ENCODE results near the gene CPSF4. TPM values are rescaled to one million over a fixed set of nuclear protein-coding genes. Genes with fewer than 3 reads are reported as not detected.
"Not testable (repeated sequence)": the region's sequence is repeated elsewhere in the genome, so short reads cannot be mapped to it uniquely, and the experiment has no call there.

Gene CPSF4
- total RNA-seq, 1 donor from 2014 or later: 38.0 TPM

DNA sequence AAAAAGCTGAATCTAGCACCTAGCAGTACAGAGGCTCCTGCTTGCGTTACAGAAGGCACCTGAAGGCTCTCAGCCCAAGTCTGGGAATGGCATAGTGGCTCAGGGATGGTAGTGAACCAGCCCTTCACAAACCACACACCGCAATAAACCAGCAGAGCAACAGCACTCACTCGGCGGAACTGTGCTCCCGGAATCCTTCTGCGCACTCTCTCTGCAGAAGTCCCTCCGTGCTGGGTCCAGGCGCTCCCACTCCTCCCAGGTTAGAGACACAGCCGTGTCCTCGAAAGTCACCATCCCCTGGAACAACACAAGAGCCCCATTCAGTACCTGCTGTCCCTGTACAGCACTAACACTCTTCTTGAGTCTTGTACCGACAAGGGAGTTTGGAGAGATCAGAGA, 59.8 kb downstream of the CPSF4 start:
- Histone ChIP-seq H3K9me3 (peaks cover 10 to 16% of the 10 kb centered on the region in 2 donors), H3K4me3 (peak overlapping the region; percentile 78 to 81), H3K27me3 (no peaks in the 10 kb centered on the region), H3K27ac (no peak overlapping the region), H3K36me3 (peaks cover 26 to 47% of the 10 kb centered on the region in 2 donors), H3K4me1 (peaks cover 14 to 30% of the 10 kb centered on the region in 2 donors)
- intact Hi-C loops (cut with DNase I): no loop called here
- TF ChIP-seq, protein P1, sequence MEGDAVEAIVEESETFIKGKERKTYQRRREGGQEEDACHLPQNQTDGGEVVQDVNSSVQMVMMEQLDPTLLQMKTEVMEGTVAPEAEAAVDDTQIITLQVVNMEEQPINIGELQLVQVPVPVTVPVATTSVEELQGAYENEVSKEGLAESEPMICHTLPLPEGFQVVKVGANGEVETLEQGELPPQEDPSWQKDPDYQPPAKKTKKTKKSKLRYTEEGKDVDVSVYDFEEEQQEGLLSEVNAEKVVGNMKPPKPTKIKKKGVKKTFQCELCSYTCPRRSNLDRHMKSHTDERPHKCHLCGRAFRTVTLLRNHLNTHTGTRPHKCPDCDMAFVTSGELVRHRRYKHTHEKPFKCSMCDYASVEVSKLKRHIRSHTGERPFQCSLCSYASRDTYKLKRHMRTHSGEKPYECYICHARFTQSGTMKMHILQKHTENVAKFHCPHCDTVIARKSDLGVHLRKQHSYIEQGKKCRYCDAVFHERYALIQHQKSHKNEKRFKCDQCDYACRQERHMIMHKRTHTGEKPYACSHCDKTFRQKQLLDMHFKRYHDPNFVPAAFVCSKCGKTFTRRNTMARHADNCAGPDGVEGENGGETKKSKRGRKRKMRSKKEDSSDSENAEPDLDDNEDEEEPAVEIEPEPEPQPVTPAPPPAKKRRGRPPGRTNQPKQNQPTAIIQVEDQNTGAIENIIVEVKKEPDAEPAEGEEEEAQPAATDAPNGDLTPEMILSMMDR (IDR thresholded peaks at IDR 0.05): no peak
- DNase-seq (ENCODE audit: low spot score in 2 of 2): no peak

DNA sequence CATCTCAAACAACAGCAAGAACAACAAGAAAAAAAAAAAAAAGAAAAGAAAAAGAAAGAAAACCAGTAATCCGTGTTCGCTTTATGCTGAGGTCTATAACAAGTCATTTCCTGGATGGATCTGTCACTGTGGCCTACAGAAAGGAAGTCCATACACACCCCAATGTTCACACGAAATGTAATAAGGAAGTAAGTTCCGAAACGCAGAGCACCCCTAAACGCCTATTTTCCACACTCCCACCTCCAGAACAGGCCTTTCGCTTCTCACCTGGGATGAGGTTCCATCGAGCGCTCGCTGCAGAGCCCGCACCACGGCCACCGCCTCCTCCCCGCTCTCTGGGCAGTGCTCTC, 60.6 kb downstream of the CPSF4 start:
- Histone ChIP-seq H3K36me3 (peaks cover 18 to 39% of the 10 kb centered on the region in 2 donors), H3K4me3 (peak overlapping the region; percentile 78 to 81), H3K27ac (peak overlapping the region; percentile 91 to 97), H3K9me3 (peaks cover 2 to 9% of the 10 kb centered on the region in 2 donors), H3K4me1 (peaks cover 14 to 30% of the 10 kb centered on the region in 2 donors), H3K27me3 (no peaks in the 10 kb centered on the region)
- no peak for DNase-seq (ENCODE audit: low spot score in 2 of 2)
- TF ChIP-seq, protein P1 (IDR thresholded peaks at IDR 0.05): no peak
- intact Hi-C loops (cut with DNase I): loop anchor here (1.0 kb wide), 1 partner anchor 27 kb away; the partner anchor contains the start of gene ZNF789

DNA sequence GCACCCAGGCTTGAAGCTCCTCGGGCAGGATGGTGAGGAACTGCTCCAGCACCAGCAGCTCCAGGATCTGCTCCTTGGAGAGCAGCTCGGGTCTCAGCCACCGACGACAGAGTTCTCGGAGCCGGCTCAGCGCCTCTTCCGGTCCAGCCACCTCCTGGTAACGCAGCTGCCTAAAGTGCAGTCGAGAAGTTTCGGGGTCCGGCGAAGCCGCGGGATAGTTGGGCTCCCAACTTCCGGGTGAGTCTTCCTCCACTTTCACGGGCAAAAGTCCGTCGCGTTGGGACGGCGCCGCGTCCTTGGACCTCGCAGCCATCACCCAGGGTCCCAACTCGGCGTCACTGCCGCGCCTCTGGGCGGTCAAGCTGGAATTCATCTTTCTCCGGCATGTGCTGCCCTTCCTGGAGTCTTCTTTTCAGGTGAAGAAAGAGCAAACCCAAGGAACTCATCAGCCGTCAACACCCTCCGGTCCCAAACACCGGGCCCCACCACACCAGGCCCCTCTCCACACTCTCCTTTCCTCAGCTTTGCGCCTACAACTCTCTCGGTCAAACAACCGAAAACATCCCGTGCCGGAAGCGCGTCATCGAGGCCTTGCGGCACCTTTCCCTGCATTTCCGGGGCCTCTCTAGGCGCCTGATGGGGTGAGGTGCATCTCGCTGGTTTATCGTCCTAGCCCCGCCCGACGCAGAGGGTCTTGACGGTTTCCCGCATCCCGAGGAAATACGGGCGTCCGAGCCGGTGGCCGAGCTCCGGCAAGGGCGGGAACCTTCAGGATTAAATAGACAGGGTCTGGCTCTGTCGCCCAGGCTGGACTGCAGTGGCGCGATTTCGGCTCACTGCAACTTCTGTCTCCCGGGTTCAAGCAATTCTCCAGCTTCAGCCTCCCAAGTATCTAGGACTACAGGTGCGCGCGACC, 61.2 kb downstream of the CPSF4 start, which contains the start of gene ZNF394:
Gene ZNF394, minus strand, starts transcription at position 561 of the 916 bp plus-strand sequence. Its CDS starts 188 bp downstream, at position 373.
- intact Hi-C loops (cut with DNase I): loop anchor here (1.0 to 10.0 kb wide), 3 partner anchors 28 to 1215 kb away; partner anchors contain the start of genes BRI3, ZNF789 and ZSCAN25
- no peaks in the 10 kb centered on the region for H3K27me3 ChIP-seq
- peaks cover 12 to 32% of the 10 kb centered on the region in 2 donors for H3K36me3 ChIP-seq
- peak within 1 kb of the TSS; percentile 78 to 81 for H3K4me3 ChIP-seq
- H3K4me1 ChIP-seq: peaks cover 14 to 30% of the 10 kb centered on the region in 2 donors
- H3K9me3 ChIP-seq: peaks cover 0 to 2% of the 10 kb centered on the region in 2 donors
- DNase-seq (ENCODE audit: low spot score in 2 of 2): peak; percentile 39 to 95
- H3K27ac ChIP-seq: peak within 1 kb of the TSS; percentile 91 to 97
- TF ChIP-seq, protein P1 (IDR thresholded peaks at IDR 0.05): no peak

DNA sequence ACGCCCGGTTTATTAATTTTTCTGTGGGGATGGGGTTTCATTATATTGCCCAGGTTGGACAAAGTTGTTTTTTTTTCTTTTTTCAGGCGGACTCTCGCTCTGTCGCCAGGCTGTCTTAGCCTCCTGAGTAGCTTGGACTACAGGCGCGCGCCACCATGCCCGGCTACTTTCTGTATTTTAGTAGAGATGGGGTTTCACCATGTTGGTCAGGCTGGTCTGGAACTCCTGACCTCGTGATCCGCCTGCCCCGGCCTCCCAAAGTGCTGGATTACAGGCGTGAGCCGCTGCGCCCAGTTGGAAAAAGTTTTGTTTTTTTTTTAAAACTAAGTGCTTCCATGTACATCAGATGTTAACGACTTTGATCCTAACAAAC, 61.9 kb downstream of the CPSF4 start:
- H3K4me1 ChIP-seq: peaks cover 14 to 33% of the 10 kb centered on the region in 2 donors
- DNase-seq (ENCODE audit: low spot score in 2 of 2): no peak

DNA sequence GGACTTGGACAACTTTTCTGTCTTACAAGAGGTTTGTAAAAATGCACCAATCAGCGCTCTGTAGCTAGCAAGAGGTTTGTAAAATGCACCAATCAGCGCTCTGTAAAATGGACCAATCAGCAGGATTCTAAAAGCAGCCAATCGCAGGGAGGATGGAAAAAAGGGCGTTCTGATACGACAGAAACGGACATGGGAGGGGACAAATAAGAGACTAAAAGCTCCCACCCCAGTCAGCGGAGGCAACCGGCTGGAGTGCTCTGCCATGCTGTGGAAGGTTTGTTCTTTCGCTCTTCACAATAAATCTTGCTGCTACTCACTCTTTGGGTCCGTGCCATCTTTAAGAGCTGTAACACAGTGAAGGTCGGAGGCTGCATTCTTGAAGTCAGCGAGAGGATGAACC, 62.5 kb downstream of the CPSF4 start:
- peak overlapping the region in 1 of 2 donors; percentile 78 for H3K4me3 ChIP-seq
- not testable (repeated sequence) for H3K27ac ChIP-seq; H3K9me3 ChIP-seq; H3K27me3 ChIP-seq; DNase-seq (ENCODE audit: low spot score in 2 of 2)
- peaks cover 3 to 20% of the 10 kb centered on the region in 2 donors for H3K36me3 ChIP-seq
- peaks cover 19 to 39% of the 10 kb centered on the region in 2 donors for H3K4me1 ChIP-seq
- intact Hi-C loops (cut with DNase I): loop anchor here (2.0 to 10.0 kb wide), 2 partner anchors 116 to 1216 kb away; partner anchors contain the start of genes BRI3 and ZSCAN25

More for the DNA sequence above, 61.9 kb downstream of the CPSF4 start:
- Histone ChIP-seq H3K27ac (peak overlapping the region; percentile 91 to 97), H3K4me3 (peak overlapping the region; percentile 78 to 81), H3K9me3 (no peaks in the 10 kb centered on the region), H3K36me3 (peaks cover 6 to 26% of the 10 kb centered on the region in 2 donors), H3K27me3 (no peaks in the 10 kb centered on the region)
- TF ChIP-seq, protein P1 (IDR thresholded peaks at IDR 0.05): no peak
- intact Hi-C loops (cut with DNase I): loop anchor here (2.0 to 10.0 kb wide), 2 partner anchors 116 to 1216 kb away; partner anchors contain the start of genes BRI3 and ZSCAN25

DNA sequence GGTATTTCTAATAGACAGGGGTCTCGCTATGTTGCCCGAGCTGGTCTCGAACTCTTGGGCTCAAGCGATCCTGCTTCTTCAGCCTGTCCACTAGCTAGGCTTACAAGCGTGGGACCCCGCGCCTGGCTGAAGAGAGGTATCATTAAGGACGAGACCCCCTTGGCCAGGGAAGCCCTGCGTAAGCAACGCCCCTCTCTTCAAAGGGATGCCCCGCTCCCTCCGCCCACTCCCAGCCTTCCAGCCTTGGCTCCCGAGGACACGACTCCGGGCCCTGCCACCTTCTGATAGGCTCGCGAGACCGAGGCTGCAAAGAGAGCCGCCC, 65.5 kb downstream of the CPSF4 start:
- peak overlapping the region; percentile 83 to 97 for H3K27ac ChIP-seq
- H3K9me3 ChIP-seq: no peaks in the 10 kb centered on the region
- peak overlapping the region; percentile 75 to 94 for H3K4me3 ChIP-seq
- H3K4me1 ChIP-seq: peaks cover 9 to 28% of the 10 kb centered on the region in 2 donors
- intact Hi-C loops (cut with DNase I): loop anchor here (1.0 to 10.0 kb wide), 3 partner anchors 32 to 1219 kb away; partner anchors contain the start of genes BRI3, FAM200A and ZNF789
- H3K36me3 ChIP-seq: no peaks in the 10 kb centered on the region
- TF ChIP-seq, protein P1 (IDR thresholded peaks at IDR 0.05): no peak
- H3K27me3 ChIP-seq: no peaks in the 10 kb centered on the region
- peak in 1 of 2 donors; percentile 90 for DNase-seq (ENCODE audit: low spot score in 2 of 2)
